NCI-H1417 treated with DMSO at 0.1 percent for 48 hours (cell line): Measurements from ENCODE around the gene PNPLA2.

Experiments used
- DNase-seq: peaks from one replicate; lab custom pipeline; 2025; lab: John Stamatoyannopoulos, UW

Gene PNPLA2

GRCh38 chr11:819129-819931 lies 616 bp downstream of the PNPLA2 start:
- DNase-seq = no peak

GRCh38 chr11:819943-820649 lies 1.4 kb downstream of the PNPLA2 start:
- DNase-seq = no peak

GRCh38 chr11:820655-821511 lies 2.2 kb downstream of the PNPLA2 start:
- no peak for DNase-seq

- DNase-seq = no peak
Measured at GRCh38 chr11:821512-822371, 3.0 kb downstream of the PNPLA2 start.

- no peak for DNase-seq
Measured at GRCh38 chr11:823441-824291, 5.0 kb downstream of the PNPLA2 start.

- DNase-seq = no peak
Measured at GRCh38 chr11:824292-824880, 5.7 kb downstream of the PNPLA2 start.

- DNase-seq = no peak
Measured at GRCh38 chr11:824942-825341, 6.2 kb downstream of the PNPLA2 start.

GRCh38 chr11:825366-826226 lies 6.9 kb downstream of the PNPLA2 start:
- DNase-seq = no peak

- DNase-seq = no peak
Measured at GRCh38 chr11:826227-826621, 7.5 kb downstream of the PNPLA2 start.

GRCh38 chr11:826836-827145 lies 8.1 kb downstream of the PNPLA2 start:
- no peak for DNase-seq

GRCh38 chr11:827146-827896 lies 8.6 kb downstream of the PNPLA2 start:
- DNase-seq = no peak

GRCh38 chr11:827897-828192 lies 9.1 kb downstream of the PNPLA2 start, which contains the start of gene CRACR2B:
Gene CRACR2B (plus strand): TSS chr11:827919. CDS start chr11:828608, 689 bp downstream.
- no peak for DNase-seq

- DNase-seq = no peak
Measured at GRCh38 chr11:828506-829175, 9.9 kb downstream of the PNPLA2 start.

- DNase-seq = no peak
Measured at GRCh38 chr11:829176-829846, 10.6 kb downstream of the PNPLA2 start.

- DNase-seq = no peak
Measured at GRCh38 chr11:829847-830294, 11.2 kb downstream of the PNPLA2 start.

- no peak for DNase-seq
Measured at GRCh38 chr11:830295-831117, 11.8 kb downstream of the PNPLA2 start.
